H7 (cell line): ENCODE measurements around the gene MIEN1. TPM values are rescaled to one million over a fixed set of nuclear protein-coding genes. Genes with fewer than 3 reads are reported as not detected.
A peak's percentile ranks its signal among the peaks of the same experiment; 100 is the strongest.

Experiments
- DNase-seq: peaks from one replicate; pipeline ENCODE4 v3.0.0; 2012
- H3K27me3 ChIP-seq: 2 replicates; pipeline ENCODE4 v1.6.0; 2011; ENCODE audit warnings: mild to moderate bottlenecking, low read length; ENCODE audit not compliant: control insufficient read depth, insufficient read depth
- H3K36me3 ChIP-seq: replicated peaks from 2 replicates; pipeline ENCODE4 v1.5.1; 2011; ENCODE audit warnings: low read length; ENCODE audit not compliant: control insufficient read depth, insufficient read depth
- H3K4me3 ChIP-seq: 2 replicates; pipeline ENCODE4 v1.5.1; 2011; ENCODE audit warnings: low read depth, mild to moderate bottlenecking, control low read depth, low read length, moderate library complexity; ENCODE audit not compliant: insufficient read depth
- total RNA-seq: library from RNA; depleted of rRNA; stranded (reverse); fragments of >200 nt; shearing (Covaris generic); gene quantifications from 2 replicates; pipeline ENCODE4 v1.2.3, GENCODE V29; 2014

MIEN1 gene
- total RNA-seq, 1 experiment from 2014 or later = 47.7 TPM

DNA sequence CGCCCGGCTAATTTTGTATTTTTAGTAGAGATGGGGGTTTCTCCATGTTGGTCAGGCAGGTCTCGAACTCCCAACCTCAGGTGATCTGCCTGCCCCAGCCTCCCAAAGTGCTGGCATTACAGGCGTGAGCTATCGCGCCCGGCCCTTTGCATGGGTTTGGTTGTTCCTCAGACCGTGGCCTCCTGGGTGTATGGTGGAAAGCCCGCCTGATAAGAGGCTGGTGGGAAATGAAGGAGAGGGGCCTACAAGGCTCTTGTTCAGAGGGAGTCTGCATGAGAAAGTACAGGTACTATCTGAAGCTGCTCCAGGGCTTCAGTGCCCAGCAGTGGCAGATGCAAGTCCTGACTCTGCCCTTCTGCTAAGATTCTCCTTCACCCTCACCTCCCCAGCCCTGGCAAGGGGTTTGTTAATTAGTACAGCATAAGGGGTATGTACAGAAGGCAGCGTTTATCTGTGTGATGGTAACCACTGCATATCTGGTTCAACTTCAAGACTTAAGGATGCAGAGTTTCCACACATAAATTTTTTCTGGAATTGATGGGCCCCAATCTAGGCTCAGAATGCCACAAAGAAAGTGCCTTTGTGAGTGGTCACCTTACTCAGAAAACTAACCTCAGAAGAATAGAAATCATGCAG lies 31.6 kb upstream of the MIEN1 start:
- Histone ChIP-seq H3K4me3 (no peak overlapping the region), H3K27me3 (no peaks in the 10 kb centered on the region), H3K36me3 (no peaks in the 10 kb centered on the region)
- DNase-seq = no peak

- H3K27me3 ChIP-seq = peaks cover 2% of the 10 kb centered on the region; the same call in 1 of the 2 replicates
- H3K36me3 ChIP-seq = no peaks in the 10 kb centered on the region
- no peak for DNase-seq
- H3K4me3 ChIP-seq = no peak overlapping the region
Measured at GRCh38 chr17:39759204-39759603, 28.9 kb upstream of the MIEN1 start.

DNA sequence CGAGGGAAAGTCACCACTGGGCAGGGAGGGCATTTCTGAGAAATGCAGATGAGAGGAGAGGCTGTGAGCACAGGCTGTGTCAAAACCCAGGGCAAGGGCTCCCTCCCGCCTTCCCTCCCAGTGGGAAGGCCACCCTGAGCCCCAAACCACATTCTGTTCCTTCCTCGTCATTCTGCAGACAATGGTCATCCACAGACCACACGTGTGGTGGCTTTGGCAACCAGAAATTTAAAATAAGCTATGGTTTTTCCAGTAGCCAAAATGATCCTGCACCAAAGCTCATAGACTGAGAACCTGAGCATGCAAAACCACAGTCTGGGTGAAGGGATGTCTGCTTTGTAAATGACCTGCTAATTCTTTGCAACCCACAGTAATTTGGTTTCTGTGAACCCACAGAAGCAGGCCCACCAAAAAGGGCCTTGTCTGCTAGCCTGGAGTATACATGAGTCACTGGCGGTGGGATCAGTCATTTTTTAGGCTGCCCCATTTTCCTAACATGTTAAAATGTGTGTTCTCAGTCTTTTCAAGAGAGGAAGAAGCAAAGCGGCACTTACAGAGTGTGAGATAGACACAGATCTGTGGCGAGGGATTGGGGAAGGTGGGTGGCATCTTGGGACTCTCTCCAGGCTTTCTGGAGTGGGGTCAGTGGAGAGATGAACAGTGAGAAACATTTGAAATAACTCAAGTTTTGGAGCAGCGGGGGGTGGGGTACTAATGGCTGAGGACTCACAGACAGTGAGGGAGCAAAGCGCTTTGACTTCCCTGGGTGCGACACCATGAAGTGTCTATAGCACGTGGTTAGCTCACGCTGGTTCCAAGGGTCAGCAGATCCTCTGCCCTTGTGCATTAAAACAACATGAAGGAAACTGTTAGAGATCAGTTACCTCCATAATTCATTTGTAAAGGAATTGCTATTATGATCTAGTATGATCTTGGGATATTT lies 27.9 kb upstream of the MIEN1 start:
- no peak for DNase-seq
- Histone ChIP-seq H3K36me3 (no peaks in the 10 kb centered on the region), H3K4me3 (no peak overlapping the region), H3K27me3 (peaks cover 5% of the 10 kb centered on the region)

- Histone ChIP-seq H3K27me3 (peaks cover 7% of the 10 kb centered on the region), H3K36me3 (no peaks in the 10 kb centered on the region), H3K4me3 (no peak overlapping the region)
- DNase-seq = no peak
Measured at GRCh38 chr17:39757176-39757662, 26.9 kb upstream of the MIEN1 start.

GRCh38 chr17:39756380-39757079 lies 26.2 kb upstream of the MIEN1 start:
- H3K4me3 ChIP-seq = no peak overlapping the region
- DNase-seq = no peak
- H3K27me3 ChIP-seq = peaks cover 7% of the 10 kb centered on the region
- no peaks in the 10 kb centered on the region for H3K36me3 ChIP-seq

GRCh38 chr17:39755554-39756379 lies 25.4 kb upstream of the MIEN1 start:
- DNase-seq = peak; percentile 57
- H3K4me3 ChIP-seq = no peak overlapping the region
- no peaks in the 10 kb centered on the region for H3K36me3 ChIP-seq
- peaks cover 7% of the 10 kb centered on the region for H3K27me3 ChIP-seq

- Histone ChIP-seq H3K4me3 (peak overlapping the region; percentile 81), H3K27me3 (peaks cover 7% of the 10 kb centered on the region), H3K36me3 (no peaks in the 10 kb centered on the region)
- DNase-seq = peak; percentile 76
Measured at GRCh38 chr17:39754958-39755553, 24.7 kb upstream of the MIEN1 start.

GRCh38 chr17:39754161-39754957 lies 24.0 kb upstream of the MIEN1 start:
- DNase-seq = peak; percentile 98
- H3K27me3 ChIP-seq = peaks cover 7% of the 10 kb centered on the region
- peak overlapping the region; percentile 81 for H3K4me3 ChIP-seq
- no peaks in the 10 kb centered on the region for H3K36me3 ChIP-seq

GRCh38 chr17:39753514-39754160 lies 23.3 kb upstream of the MIEN1 start:
- Histone ChIP-seq H3K36me3 (no peaks in the 10 kb centered on the region), H3K27me3 (peaks cover 7% of the 10 kb centered on the region), H3K4me3 (peak overlapping the region; percentile 81)
- DNase-seq = peak; percentile 91

DNA sequence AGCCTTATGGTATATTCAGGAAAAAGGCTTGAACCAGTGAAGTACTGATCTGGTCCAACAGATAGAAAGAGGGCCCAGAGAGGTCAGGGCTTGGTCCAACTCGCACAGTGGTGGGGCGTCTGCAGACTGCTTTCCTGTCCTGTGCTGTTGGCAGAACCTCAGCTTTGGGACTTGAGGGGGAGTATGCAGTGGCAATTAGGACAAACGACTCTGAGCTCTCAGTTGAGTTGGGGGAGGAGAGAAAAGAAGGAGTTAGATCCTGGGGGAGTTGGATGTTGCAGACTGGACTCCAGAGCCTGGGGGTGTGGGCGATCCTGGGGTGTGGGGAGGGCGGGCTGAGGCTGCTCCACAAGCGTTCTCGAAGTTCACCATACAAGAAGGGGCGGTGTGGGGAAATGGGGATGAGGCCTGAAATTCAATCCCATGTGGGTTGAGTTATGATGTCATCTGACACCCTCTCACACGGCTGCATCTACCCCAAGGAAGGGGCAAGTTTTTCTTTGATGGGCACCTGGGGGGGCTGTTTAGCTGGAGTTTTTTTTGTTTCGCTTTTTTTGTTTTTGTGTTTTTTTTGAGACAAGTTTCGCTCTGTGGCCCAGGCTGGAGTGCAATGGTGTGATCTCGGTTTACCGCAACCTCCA lies 22.0 kb upstream of the MIEN1 start:
- peak; percentile 60 for DNase-seq
- no peak overlapping the region for H3K4me3 ChIP-seq
- H3K36me3 ChIP-seq = peaks cover 2% of the 10 kb centered on the region; the same call in 1 of the 2 replicates
- H3K27me3 ChIP-seq = peaks cover 7% of the 10 kb centered on the region

DNA sequence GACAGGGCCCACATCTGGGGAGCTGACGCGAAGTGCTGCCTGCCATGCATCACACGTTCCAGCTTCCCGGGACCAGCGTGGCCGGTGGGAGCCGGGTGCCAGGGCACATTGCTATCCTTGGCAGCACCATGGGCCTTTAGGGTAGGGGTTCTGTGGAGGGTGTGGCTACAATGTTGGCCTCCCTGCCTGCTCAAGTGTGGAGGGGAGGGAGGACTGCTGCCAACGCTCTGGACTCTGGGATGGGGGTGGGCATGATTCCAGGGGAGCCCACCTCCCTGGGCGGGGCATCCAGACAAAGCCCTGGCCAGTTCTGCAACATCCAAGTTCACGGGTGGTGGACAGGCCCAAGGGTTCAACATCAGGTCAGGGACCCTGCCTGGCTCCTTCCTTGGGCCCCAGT lies 21.3 kb upstream of the MIEN1 start:
- DNase-seq = peak; percentile 61
- Histone ChIP-seq H3K36me3 (peaks cover 3% of the 10 kb centered on the region; the same call in 1 of the 2 replicates), H3K27me3 (peaks cover 7% of the 10 kb centered on the region), H3K4me3 (no peak overlapping the region)

- H3K4me3 ChIP-seq = no peak overlapping the region
- peaks cover 3% of the 10 kb centered on the region; the same call in 1 of the 2 replicates for H3K36me3 ChIP-seq
- H3K27me3 ChIP-seq = peaks cover 7% of the 10 kb centered on the region
- peak; percentile 69 for DNase-seq
Measured at GRCh38 chr17:39751016-39751543, 20.7 kb upstream of the MIEN1 start.
